ENCODE results near the gene TRIP12.
A peak's percentile ranks its signal among the peaks of the same experiment; 100 is the strongest.
"Not testable (repeated sequence)": the region's sequence is repeated elsewhere in the genome, so short reads cannot be mapped to it uniquely, and the experiment has no call there.

Gene TRIP12

GRCh38 chr2:229831805-229832509, 89.9 kb downstream of the TRIP12 start:
- DNase-seq (ENCODE audit: low read depth in 3 of 3) = no peak

DNA sequence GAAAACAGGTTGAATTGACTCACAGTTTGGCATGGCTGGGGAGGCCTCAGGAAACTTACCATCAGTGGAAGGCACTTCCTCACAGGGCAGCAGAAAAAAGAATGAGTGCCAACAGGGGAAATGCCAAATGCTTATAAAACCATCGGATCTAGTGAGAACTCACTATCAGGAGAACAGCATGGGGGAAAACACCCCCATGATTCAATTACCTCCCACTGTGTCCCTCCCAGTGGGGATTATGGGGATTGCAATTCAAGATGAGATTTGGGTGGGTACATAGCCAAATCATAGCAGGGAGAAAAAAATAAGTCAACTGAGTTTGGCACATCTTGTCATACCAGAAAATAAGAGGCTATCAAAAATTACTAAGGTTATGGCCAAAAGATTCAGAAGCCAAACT, 96.3 kb downstream of the TRIP12 start:
- DNase-seq (ENCODE audit: low read depth in 3 of 3) = no peak

DNA sequence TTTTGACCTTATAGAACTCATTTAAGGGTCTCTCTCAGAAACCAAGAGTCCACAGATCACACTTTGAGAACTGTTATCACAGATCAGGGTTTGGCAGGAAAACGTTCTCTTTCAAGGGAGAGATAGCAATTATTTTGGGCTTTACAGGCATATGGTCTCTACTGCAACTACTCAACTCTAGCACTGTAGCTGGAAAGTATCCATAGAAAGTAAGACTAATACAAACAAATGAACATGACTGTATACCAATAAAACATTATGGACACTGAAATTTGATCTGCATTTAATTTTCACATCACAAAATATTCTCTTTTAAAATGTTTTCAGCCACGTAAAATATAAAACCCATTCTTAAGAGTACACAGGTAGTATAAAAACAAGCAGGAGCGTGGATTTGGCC, 100.5 kb downstream of the TRIP12 start:
- no peak for DNase-seq (ENCODE audit: low read depth in 3 of 3)

DNA sequence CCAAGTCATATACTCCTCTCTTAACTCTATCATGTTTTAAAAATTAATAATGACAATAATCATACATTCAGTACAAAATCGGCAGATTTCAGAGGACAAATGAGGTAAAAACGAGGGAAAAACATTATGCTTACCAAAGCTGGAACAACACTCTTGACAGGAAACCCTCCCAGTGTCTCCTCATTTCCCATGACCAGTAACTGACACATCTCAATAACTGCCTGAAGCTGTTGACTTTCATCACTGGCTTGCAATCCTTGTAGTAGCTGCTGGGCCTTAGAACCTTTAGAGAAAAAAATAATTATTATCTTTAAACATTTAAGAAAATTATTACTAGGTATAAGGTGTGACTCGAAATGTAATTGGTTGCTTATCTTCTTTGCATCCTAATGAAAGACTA, 103.6 kb downstream of the TRIP12 start:
- DNase-seq (ENCODE audit: low read depth in 3 of 3) = no peak

GRCh38 chr2:229815858-229816257, 106.0 kb downstream of the TRIP12 start:
- no peak for DNase-seq (ENCODE audit: low read depth in 3 of 3)

DNA sequence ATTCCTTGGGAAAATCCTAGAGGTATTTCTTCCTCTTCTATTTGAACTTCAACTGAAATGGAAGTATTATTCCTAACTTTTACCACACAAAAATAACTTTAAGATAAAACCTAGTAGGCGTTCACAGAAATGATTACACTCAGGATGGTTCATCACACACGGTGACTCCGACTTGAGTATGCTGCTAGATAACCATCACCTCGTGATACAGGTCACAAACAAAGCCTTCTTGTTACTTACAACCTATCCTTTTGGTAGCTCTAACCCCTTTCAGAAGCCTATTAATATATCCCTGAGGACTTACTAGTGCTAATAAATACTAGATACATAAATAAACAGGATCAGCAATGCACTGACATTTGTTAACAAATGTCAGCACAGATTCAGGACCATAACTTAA, 106.5 kb downstream of the TRIP12 start:
- no peak for DNase-seq (ENCODE audit: low read depth in 3 of 3)

GRCh38 chr2:229810786-229811185, 111.0 kb downstream of the TRIP12 start:
- DNase-seq (ENCODE audit: low read depth in 3 of 3) = no peak

DNA sequence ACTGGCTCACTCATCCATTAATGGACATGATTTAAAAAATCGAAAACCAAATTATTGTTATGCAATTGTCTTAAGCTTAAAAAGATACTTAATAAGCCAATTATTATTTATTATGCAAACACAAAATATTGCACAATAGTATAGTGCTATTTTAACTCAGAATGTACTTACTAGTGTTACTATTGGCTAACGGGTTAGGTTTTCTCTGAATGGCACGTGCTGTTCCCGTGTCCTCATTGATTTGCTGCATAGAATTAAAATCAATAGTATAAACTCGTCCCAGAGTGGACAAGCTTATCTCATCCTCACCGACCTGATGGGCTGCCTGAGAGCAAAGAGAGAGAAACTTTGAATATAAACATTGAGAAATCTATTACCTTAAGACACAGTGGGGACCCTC, 116.2 kb downstream of the TRIP12 start:
- DNase-seq (ENCODE audit: low read depth in 3 of 3) = no peak

GRCh38 chr2:229802785-229803184, 119.0 kb downstream of the TRIP12 start:
- DNase-seq (ENCODE audit: low read depth in 3 of 3) = no peak

- DNase-seq (ENCODE audit: low read depth in 3 of 3) = peak; percentile 37 to 75 (median 44)
Observed at GRCh38 chr2:229800997-229801754, 120.6 kb downstream of the TRIP12 start.

- no peak for DNase-seq (ENCODE audit: low read depth in 3 of 3)
Observed at GRCh38 chr2:229798446-229799155, 123.2 kb downstream of the TRIP12 start.

- DNase-seq (ENCODE audit: low read depth in 3 of 3) = no peak
Observed at GRCh38 chr2:229795058-229795457, 126.8 kb downstream of the TRIP12 start.

DNA sequence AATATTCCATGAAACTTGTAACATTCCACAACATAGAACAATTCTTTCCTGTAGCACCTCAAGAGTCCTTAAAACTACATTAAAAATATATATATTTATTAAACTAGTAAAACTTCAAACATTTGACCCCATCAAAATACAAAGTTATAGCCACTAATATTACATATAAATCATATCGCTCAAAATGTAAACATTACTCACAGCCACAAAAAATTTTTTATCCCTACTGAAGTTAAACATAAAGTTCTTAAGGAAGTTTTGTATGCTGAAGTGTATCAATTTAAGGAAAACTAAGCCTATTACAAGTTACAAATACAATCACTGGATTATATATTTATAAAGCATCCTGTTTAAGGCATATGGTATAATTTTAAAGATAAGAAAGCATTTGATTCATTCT, 127.2 kb downstream of the TRIP12 start:
- no peak for DNase-seq (ENCODE audit: low read depth in 3 of 3)

DNA sequence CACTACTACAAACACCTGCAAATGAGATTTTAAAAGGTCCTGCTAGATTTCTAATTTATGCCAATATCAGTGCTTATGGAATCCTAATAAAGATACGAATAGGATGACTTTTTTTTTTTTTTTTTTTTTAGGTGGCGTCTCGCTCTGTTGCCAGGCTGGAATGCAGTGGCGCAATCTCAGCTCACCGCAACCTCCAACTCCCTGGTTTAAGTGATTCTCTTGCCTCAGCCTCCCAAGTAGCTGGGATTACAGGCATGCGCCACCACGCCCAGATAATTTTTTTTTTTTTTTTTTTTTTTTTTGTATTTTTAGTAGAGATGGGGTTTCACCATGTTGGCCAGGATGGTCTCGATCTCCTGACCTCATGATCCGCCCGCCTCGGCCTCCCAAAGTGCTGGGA, 135.5 kb downstream of the TRIP12 start:
- DNase-seq (ENCODE audit: low read depth in 3 of 3) = not testable (repeated sequence)

DNA sequence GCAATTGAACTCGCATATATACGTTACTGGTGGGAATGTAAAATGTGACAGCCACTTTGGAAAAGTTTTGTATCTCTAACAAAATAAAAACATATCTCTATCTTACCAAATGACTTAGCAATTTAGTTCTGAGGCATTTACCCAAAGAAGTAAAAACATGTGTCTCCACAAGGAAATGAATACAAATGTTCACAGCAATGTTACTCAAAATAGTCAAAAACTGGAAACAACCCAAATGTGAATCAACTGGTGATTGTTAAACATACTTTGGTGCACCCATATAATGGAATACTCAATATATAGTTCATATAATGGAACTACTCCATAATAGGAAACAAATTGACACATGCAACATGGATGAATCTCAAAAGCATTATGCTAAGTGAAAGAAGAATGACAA, 137.0 kb downstream of the TRIP12 start:
- no peak for DNase-seq (ENCODE audit: low read depth in 3 of 3)

GRCh38 chr2:229783108-229783721, 138.6 kb downstream of the TRIP12 start:
- no peak for DNase-seq (ENCODE audit: low read depth in 3 of 3)

DNA sequence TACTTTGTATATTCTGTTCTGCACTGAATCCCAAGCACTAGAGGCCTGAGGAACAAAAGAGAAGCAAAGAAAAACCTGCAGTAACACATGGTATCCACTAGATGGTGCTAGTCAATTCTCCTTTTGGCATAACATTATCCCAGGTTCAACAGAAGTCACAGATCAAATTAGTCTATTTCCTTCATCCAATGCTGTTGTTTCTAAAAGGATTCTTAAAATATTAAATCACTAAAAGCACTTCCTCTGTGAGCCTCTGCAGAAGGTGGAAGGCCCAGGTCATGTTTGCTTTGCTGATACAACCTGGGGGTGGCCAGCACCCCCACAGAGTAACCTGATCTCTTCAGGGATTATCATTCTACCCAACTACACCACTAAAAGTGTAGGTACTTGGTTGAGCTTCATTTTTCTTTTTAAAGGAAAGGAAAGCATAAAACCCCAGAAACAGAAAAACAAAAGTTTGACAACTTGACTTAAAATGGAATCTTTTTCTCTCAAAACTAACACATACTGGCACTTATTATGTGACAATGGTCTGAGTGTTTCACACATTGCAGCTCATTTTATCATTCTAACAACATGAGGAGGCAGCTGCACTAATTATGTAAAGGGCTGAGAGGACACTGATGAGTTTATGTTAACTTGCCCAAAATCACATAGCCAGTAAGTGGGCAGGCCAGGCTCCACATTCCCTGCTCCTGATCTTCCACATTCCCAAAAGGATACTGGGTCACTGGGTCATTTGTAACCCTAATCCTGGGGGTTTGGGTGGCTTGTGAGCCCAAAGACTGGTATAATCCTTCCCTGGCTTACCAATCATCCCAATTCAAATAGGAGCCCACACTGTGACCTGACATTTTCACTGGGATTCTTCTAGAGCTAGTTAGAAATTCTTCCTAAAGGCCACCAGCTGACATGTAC, 140.7 kb downstream of the TRIP12 start:
- DNase-seq (ENCODE audit: low read depth in 3 of 3) = no peak

DNA sequence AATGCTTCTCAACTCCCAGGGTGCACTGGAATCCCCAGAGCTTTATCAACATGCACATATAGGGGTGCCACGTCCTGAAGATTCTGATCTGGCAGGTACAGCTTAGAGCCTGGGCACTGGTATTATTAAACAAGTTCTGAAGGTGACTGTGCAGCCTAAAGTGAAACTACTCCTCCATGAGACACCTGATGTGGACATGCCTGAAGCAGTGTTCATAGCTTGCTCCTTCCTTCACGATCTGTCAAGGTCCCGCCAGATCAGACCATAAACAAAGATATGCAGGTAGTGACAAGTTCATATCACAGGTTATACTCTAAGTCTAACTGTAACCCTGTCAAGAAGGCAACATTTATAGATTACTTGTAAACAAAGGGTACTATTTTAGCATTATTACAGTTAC, 142.2 kb downstream of the TRIP12 start:
- no peak for DNase-seq (ENCODE audit: low read depth in 3 of 3)

- DNase-seq (ENCODE audit: low read depth in 3 of 3) = no peak
Observed at GRCh38 chr2:229777716-229778115, 144.1 kb downstream of the TRIP12 start.

DNA sequence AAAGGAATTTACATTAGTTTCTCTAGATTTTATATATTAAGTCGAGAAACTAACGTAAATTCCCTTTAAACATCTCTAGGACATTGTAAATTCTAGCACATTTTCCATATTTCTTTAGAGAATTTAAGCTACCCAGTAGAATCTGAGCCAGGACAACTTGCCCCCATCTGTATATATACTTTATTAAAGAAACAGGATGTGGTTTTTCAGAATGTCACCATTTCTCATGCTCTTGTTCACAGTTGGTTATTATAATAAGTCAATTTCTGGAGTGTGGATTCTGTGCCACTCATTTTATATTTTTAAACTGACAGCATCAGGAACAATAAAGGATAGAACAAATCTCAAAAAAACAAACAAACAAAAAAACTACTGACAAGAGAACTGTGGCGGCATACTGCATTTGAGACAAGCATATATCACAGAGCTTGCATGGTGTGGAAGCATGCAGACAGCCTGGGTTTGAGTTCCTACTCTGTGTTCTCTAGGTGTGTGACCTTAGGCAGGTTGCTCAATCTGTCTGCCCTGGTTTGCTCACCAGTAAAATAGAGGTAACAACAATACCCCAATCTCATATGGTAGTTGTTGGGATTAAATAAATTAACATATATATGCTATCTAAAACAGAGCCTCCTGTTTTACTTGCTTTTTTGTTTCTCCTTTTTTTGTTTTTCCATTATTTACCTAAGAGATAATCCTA, 146.0 kb downstream of the TRIP12 start:
- DNase-seq (ENCODE audit: low read depth in 3 of 3) = no peak

DNA sequence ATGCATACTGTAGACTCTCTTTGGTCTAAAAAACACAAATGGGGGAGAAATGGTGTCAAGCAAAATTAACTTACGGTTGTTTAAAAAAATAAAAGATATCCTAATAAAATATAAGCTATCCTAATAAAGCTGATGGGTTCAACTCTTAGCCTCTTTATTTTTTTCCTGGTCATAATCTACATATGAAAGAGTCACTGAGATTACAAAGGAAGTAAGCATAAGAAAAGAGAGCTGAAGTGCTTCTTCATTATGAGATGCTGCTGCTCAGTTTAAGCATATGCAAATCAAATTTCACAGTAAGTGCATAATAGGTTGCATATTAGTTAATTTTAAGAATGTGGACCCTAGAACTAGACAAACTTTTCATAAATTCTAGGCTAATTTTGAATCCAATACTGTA, 147.6 kb downstream of the TRIP12 start:
- DNase-seq (ENCODE audit: low read depth in 3 of 3) = no peak

Measured in stimulated activated CD4-positive, alpha-beta T cell treated with anti-CD3 and anti-CD28 coated beads, TNF-alpha, amount 100 ng/mL, for 48 hours (primary cell).